HFF-Myc (cell line): ENCODE results near the gene C16orf95.

Experiments
- DNase-seq: peaks from one replicate; pipeline ENCODE4 v3.0.0-alpha.2; 2011; ENCODE audit warnings: low read depth; ENCODE audit errors: extremely low read depth
- H3K4me3 ChIP-seq: replicated peaks from 2 replicates; pipeline ENCODE4 v1.5.1; 2011; ENCODE audit warnings: low read depth, mild to moderate bottlenecking, control low read depth, low read length
- CTCF ChIP-seq: IDR thresholded peaks from 2 replicates; pipeline ENCODE4 v1.5.1; 2012; ENCODE audit warnings: mild to moderate bottlenecking, low read depth, low read length, control low read depth; ENCODE audit errors: missing control alignments

C16orf95 gene

GRCh38 chr16:87254296-87254695 lies 62.9 kb downstream of the C16orf95 start:
- TF ChIP-seq CTCF = no peak
- no peak for DNase-seq
- H3K4me3 ChIP-seq = no peak overlapping the region

- TF ChIP-seq CTCF = no peak
- H3K4me3 ChIP-seq = no peak overlapping the region
- DNase-seq = no peak
Measured at GRCh38 chr16:87253536-87253935, 63.7 kb downstream of the C16orf95 start.
